Breast epithelium (tissue), 3 donors: ENCODE data around the gene KCNH1.

Experiments used
- POLR2A ChIP-seq: fragments of 450-650 bp; IDR thresholded peaks from one replicate; pipeline ENCODE4 v1.6.1; 2016; ENCODE audit warnings: antibody characterized with exemption, mild to moderate bottlenecking, moderate library complexity
- TF ChIP-seq, protein P1 (sequence below), 3 donors: fragments of 450-650 bp; IDR thresholded peaks; one replicate each; pipeline ENCODE4 v1.5.1; 2016 to 2017; ENCODE audit warnings: antibody characterized with exemption in 3 of 3, mild to moderate bottlenecking in 3 of 3, moderate library complexity in 3 of 3

GRCh38 chr1:211095381-211095780, 38.6 kb downstream of the KCNH1 start:
- TF ChIP-seq, protein P1, sequence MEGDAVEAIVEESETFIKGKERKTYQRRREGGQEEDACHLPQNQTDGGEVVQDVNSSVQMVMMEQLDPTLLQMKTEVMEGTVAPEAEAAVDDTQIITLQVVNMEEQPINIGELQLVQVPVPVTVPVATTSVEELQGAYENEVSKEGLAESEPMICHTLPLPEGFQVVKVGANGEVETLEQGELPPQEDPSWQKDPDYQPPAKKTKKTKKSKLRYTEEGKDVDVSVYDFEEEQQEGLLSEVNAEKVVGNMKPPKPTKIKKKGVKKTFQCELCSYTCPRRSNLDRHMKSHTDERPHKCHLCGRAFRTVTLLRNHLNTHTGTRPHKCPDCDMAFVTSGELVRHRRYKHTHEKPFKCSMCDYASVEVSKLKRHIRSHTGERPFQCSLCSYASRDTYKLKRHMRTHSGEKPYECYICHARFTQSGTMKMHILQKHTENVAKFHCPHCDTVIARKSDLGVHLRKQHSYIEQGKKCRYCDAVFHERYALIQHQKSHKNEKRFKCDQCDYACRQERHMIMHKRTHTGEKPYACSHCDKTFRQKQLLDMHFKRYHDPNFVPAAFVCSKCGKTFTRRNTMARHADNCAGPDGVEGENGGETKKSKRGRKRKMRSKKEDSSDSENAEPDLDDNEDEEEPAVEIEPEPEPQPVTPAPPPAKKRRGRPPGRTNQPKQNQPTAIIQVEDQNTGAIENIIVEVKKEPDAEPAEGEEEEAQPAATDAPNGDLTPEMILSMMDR (IDR thresholded peaks at IDR 0.05) = no peak
- TF ChIP-seq POLR2A = no peak
